ENCODE data around the gene CACNA1E. TPM values are rescaled to one million over a fixed set of nuclear protein-coding genes. Genes with fewer than 3 reads are reported as not detected.

CACNA1E gene
- polyA plus RNA-seq, 6 donors from 2014 or later = not detected

DNA sequence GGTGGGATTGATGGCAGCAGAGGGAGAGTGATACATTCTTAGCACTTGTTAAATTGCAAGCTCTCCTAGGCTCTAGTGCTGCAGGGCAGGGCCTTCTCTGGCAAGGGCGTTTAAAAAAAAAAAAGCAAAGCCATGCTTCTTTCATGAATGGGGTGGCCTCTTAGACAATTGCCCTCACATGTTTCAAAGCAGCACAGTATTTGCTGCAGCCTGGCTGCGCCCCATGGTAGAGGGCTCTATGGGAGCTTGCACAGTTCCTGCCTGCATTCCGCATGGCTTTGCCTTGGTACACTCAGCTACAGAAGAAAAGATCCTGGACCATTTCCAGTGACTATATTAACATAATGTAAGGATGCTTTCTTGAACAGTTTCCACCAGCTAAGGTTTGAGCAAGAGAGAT lies 311.0 kb downstream of the CACNA1E start:
- DNase-seq = no peak
- peaks cover 4 to 16% (median 6%) of the 10 kb centered on the region in 3 donors for H3K27me3 Mint-ChIP-seq
- peaks cover 0 to 8% (median 5%) of the 10 kb centered on the region in 7 donors for H3K9me3 Mint-ChIP-seq
- no peak overlapping the region for H3K27ac Mint-ChIP-seq
- H3K4me3 Mint-ChIP-seq = no peak overlapping the region
- H3K4me1 Mint-ChIP-seq = no peaks in the 10 kb centered on the region
- no peaks in the 10 kb centered on the region for H3K36me3 Mint-ChIP-seq
- no peak for ATAC-seq (ENCODE audit: low read depth in 2 of 2)

DNA sequence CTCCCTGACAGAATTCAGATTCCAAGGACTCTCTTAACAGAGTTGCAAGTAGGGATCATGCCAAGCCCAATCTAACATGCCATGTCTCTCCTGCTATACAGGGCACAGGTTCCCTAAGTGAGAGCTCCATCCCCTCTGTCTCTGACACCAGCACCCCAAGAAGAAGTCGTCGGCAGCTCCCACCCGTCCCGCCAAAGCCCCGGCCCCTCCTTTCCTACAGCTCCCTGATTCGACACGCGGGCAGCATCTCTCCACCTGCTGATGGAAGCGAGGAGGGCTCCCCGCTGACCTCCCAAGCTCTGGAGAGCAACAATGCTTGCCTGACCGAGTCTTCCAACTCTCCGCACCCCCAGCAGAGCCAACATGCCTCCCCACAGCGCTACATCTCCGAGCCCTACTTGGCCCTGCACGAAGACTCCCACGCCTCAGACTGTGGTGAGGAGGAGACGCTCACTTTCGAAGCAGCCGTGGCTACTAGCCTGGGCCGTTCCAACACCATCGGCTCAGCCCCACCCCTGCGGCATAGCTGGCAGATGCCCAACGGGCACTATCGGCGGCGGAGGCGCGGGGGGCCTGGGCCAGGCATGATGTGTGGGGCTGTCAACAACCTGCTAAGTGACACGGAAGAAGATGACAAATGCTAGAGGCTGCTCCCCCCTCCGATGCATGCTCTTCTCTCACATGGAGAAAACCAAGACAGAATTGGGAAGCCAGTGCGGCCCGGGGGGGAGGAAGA lies 315.0 kb downstream of the CACNA1E start:
- H3K27ac Mint-ChIP-seq = peak overlapping the region in 1 of 6 donors; percentile 6
- no peaks in the 10 kb centered on the region for H3K4me1 Mint-ChIP-seq
- peaks cover 0 to 8% (median 3%) of the 10 kb centered on the region in 7 donors for H3K9me3 Mint-ChIP-seq
- H3K27me3 Mint-ChIP-seq = peaks cover 4 to 24% (median 13%) of the 10 kb centered on the region in 3 donors
- DNase-seq = no peak
- ATAC-seq (ENCODE audit: low read depth in 2 of 2) = no peak
- no peak overlapping the region for H3K4me3 Mint-ChIP-seq
- no peaks in the 10 kb centered on the region for H3K36me3 Mint-ChIP-seq

DNA sequence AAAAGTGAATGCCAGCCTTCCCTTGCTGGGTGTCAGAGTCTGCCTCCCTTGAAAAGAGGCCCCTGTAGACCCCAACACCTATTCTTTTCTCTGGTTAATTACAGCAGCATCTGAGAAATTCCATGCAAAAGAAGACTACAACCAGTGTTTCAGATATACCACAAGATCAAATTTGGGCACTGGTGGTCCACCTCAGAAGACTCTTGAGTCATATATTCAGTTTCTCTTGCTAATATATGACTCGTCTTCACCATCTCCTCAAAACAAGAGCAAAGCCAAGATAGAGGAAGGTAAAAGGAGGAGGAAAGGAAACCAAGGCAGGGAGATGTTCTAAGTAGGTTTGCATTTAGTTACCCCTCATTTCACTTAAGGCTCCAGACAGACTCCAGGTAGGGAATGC lies 318.3 kb downstream of the CACNA1E start:
- no peaks in the 10 kb centered on the region for H3K4me1 Mint-ChIP-seq
- H3K27me3 Mint-ChIP-seq = peaks cover 0 to 30% (median 13%) of the 10 kb centered on the region in 3 donors
- peaks cover 0 to 3% (median 1%) of the 10 kb centered on the region in 7 donors for H3K9me3 Mint-ChIP-seq
- no peaks in the 10 kb centered on the region for H3K36me3 Mint-ChIP-seq
- H3K27ac Mint-ChIP-seq = no peak overlapping the region
- no peak overlapping the region for H3K4me3 Mint-ChIP-seq
- ATAC-seq (ENCODE audit: low read depth in 2 of 2) (no peak), DNase-seq (no peak)

DNA sequence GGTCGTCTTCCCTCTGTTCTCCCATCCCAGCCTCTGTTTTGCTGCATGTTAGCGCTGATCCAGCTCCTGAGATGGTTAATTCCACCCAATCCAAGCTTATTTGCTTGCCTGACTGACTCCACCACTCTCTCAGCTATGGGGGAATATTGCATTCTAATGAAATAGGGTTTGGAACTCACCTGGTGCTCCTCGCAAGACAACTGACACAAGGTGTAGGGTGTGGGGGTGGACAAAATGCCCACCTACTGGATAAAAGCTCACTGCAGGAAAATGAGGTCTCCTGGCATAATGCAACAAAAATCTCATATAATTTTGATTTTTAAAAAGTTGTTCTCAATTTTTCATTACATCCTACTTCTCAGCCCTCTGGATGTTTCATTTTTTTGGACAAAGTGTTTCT lies 319.1 kb downstream of the CACNA1E start:
- no peaks in the 10 kb centered on the region for H3K36me3 Mint-ChIP-seq
- peak overlapping the region in 1 of 6 donors; percentile 38 for H3K27ac Mint-ChIP-seq
- H3K4me3 Mint-ChIP-seq = no peak overlapping the region
- ATAC-seq (ENCODE audit: low read depth in 2 of 2) (no peak), DNase-seq (no peak)
- H3K27me3 Mint-ChIP-seq = peaks cover 0 to 30% (median 13%) of the 10 kb centered on the region in 3 donors
- H3K4me1 Mint-ChIP-seq = no peaks in the 10 kb centered on the region
- peaks cover 0 to 3% (median 1%) of the 10 kb centered on the region in 7 donors for H3K9me3 Mint-ChIP-seq

DNA sequence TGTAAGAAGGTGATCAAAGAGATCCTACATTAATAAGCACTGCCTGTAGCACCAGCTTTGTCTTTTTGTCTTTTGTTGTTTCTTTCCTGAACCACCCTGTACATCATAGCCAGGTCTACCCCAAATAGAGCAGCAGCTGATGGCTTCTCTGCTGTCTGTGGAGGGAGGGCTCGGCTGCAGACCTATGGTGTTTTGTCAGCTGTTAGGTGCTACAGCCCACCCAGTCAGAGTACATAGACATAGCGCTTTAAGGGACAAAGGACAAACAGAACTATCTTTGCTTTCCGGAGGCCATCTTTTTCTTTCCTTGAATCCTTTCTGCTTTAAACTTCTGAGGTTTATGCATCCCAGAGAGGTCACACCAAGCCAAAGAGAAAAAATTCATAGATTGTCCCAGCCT lies 320.1 kb downstream of the CACNA1E start:
- peaks cover 0 to 23% (median 10%) of the 10 kb centered on the region in 3 donors for H3K27me3 Mint-ChIP-seq

DNA sequence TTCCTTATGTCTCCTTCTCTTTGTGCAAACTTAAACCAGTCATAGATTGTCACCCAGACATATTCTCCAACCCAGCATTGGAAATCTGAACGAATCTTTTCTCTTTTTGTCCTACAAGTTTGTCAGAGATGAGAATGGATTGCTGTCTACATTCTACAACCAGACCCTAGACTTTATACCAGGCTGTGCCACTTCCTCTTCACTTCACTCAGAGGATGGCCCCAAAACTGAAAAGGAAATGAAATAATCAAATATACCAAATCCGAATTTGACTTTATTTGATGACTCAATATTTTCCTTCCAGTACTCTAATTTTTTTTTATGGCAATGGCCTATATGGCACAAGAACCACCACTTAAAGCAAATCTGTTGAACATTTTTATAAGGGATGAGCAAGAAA lies 321.7 kb downstream of the CACNA1E start:
- Mint-ChIP-seq H3K27ac (no peak overlapping the region), H3K4me1 (no peaks in the 10 kb centered on the region), H3K4me3 (no peak overlapping the region), H3K9me3 (no peaks in the 10 kb centered on the region), H3K36me3 (no peaks in the 10 kb centered on the region), H3K27me3 (peaks cover 0 to 14% (median 7%) of the 10 kb centered on the region in 3 donors)
- no peak for DNase-seq
- ATAC-seq (ENCODE audit: low read depth in 2 of 2) = no peak

More for the DNA sequence above, 320.1 kb downstream of the CACNA1E start:
- no peak for ATAC-seq (ENCODE audit: low read depth in 2 of 2)
- Mint-ChIP-seq H3K36me3 (no peaks in the 10 kb centered on the region), H3K9me3 (peaks cover 0 to 1% (median 0%) of the 10 kb centered on the region in 7 donors), H3K27ac (no peak overlapping the region), H3K4me1 (no peaks in the 10 kb centered on the region), H3K4me3 (no peak overlapping the region)
- DNase-seq = no peak

DNA sequence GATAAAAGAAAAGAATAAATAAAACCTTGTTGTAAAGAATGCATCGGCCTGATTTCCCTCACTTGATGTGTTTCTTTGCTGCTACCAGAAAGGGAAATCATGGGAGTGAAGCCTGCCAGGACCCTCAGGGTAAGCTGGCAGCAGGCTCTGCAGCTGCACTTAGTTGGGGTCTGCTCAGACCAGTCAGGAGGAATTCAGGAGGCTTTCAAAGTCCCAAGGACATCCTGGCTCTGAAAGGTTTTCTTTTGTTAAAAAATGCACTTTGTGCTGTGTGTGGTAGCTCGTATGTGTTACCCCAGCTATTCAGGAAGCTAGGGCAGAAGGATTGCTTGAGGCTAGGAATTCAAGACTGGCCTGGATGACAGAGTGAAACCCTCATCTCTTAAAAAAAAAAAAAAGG lies 323.4 kb downstream of the CACNA1E start:
- H3K9me3 Mint-ChIP-seq = peaks cover 0 to 1% (median 0%) of the 10 kb centered on the region in 7 donors
- no peak overlapping the region for H3K27ac Mint-ChIP-seq

DNA sequence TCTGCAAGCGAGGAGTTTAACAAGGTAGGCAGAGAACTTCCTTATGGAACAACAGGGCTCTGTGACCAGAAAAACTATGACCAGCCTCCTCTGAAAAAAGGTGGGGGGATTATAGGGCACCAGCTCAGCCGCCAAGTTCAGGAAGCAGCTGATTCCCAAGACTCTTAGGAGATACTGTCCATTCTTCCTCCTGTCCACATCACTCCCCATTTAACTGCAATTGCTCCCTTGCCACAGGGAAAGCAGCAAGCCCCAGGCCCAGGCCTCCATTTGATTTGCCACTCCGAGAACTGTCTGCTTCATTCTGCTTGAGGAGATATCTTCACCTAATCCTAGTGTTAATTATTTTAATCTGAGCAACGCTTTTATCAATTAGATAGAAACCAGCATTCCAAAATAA lies 323.9 kb downstream of the CACNA1E start:
- Mint-ChIP-seq H3K36me3 (no peaks in the 10 kb centered on the region), H3K4me3 (no peak overlapping the region)
- ATAC-seq (ENCODE audit: low read depth in 2 of 2) = no peak

More for the DNA sequence above, 323.4 kb downstream of the CACNA1E start:
- no peak overlapping the region for H3K4me3 Mint-ChIP-seq
- no peaks in the 10 kb centered on the region for H3K36me3 Mint-ChIP-seq
- ATAC-seq (ENCODE audit: low read depth in 2 of 2) (no peak), DNase-seq (no peak)
- H3K27me3 Mint-ChIP-seq = peaks cover 0 to 14% (median 7%) of the 10 kb centered on the region in 3 donors
- H3K4me1 Mint-ChIP-seq = no peaks in the 10 kb centered on the region

DNA sequence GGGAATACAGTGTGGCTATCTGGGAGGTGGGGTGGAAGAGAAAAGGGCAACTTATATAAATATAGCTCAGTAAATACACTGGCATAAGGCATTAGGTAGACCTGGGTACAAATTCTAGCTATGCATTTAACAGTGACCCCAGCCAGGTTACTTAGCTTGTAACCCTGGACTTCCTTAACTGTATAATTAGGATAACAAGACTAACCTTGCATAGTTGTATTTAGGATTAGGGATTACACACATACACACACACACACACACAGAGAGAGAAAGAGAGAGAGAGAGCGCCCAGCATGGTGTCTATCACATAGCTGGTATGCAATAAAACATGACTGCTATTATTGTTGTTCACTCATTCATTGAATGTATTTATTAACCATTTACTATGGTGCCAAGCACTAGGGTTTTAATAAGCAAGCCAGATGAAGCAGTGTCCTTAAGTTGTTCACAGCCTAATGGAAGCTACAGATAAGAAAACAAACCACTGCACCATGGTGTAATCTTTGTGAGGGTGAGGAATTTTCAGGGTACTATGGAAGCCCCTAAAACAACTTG lies 326.8 kb downstream of the CACNA1E start:
- H3K4me1 Mint-ChIP-seq = no peaks in the 10 kb centered on the region

More for the DNA sequence above, 323.9 kb downstream of the CACNA1E start:
- DNase-seq = no peak
- Mint-ChIP-seq H3K27me3 (peaks cover 0 to 11% (median 3%) of the 10 kb centered on the region in 3 donors), H3K9me3 (peaks cover 0 to 4% (median 0%) of the 10 kb centered on the region in 7 donors), H3K27ac (no peak overlapping the region), H3K4me1 (no peaks in the 10 kb centered on the region)

DNA sequence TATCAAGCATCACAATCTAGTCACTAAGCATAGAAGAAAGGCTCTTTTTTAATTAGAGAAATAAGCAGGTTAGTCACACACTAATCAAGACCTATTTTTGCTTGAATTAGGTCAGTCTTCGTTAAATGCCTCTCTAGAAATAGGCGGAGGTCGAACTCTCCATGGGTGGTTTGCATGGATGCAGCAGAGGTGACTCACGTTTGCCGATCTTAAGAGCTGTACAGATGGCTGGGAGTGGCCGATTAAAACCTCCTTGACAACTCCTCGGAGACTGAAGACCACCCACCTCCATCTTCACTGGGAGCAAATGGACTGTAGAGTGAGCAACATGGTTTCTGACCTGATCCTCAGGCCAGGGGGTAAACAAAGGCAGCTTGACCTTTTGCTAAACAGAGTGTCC lies 328.9 kb downstream of the CACNA1E start:
- Mint-ChIP-seq H3K36me3 (no peaks in the 10 kb centered on the region), H3K4me1 (no peaks in the 10 kb centered on the region), H3K27ac (no peak overlapping the region), H3K4me3 (no peak overlapping the region), H3K9me3 (peaks cover 0 to 12% (median 0%) of the 10 kb centered on the region in 7 donors), H3K27me3 (peaks cover 0 to 6% (median 0%) of the 10 kb centered on the region in 3 donors)
- ATAC-seq (ENCODE audit: low read depth in 2 of 2) (no peak), DNase-seq (no peak)

More for the DNA sequence above, 326.8 kb downstream of the CACNA1E start:
- Mint-ChIP-seq H3K27ac (no peak overlapping the region), H3K36me3 (no peaks in the 10 kb centered on the region), H3K4me3 (no peak overlapping the region), H3K9me3 (peaks cover 0 to 12% (median 0%) of the 10 kb centered on the region in 7 donors), H3K27me3 (peaks cover 0 to 6% (median 0%) of the 10 kb centered on the region in 3 donors)
- no peak for DNase-seq
- ATAC-seq (ENCODE audit: low read depth in 2 of 2) = no peak

DNA sequence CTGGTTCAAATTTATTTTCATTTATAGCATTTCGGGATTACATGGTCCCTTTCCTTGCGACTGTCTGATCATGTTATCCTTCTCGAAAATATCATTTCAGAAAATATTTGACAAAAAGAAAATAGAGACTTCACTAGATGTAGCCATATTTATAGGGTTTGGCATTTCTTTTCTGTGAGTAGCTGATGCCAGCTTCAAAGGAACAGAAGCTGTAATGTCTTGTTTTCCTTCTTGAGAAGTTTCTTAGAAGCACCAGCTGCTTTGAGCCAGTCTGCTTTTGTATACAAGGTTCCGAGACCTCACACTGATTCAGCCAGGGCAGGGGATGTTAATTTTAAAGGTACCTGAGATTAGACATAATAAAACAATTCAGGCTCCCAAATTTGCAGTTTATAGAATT lies 329.9 kb downstream of the CACNA1E start:
- Mint-ChIP-seq H3K4me1 (no peaks in the 10 kb centered on the region), H3K4me3 (no peak overlapping the region), H3K36me3 (no peaks in the 10 kb centered on the region), H3K27ac (no peak overlapping the region), H3K9me3 (peaks cover 0 to 12% (median 0%) of the 10 kb centered on the region in 7 donors), H3K27me3 (peaks cover 0 to 6% (median 0%) of the 10 kb centered on the region in 3 donors)
- DNase-seq = no peak
- ATAC-seq (ENCODE audit: low read depth in 2 of 2) = no peak

DNA sequence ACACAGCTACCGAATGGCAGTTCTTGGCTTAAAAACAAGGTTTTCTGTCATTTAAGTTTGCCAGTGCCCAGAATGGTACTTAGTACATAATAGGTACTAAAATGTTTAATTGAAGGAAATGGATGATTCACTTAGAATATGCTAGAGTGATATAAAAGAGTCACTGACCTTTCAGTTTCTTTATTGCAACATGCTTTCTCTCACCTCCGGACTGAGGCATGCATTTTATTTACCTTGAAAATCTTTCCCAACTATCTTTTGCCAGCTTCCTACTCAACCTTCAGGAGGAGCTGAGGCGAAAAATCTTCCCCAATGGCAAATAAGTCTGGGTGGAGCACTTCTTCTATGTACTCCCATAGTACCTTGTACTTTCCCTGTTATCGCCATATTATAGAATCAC lies 333.3 kb downstream of the CACNA1E start:
- Mint-ChIP-seq H3K36me3 (no peaks in the 10 kb centered on the region), H3K27me3 (peaks cover under 1 to 11% (median 7%) of the 10 kb centered on the region in 3 donors), H3K27ac (no peak overlapping the region), H3K4me3 (no peak overlapping the region), H3K4me1 (no peaks in the 10 kb centered on the region), H3K9me3 (peaks cover 0 to 12% (median 0%) of the 10 kb centered on the region in 7 donors)
- ATAC-seq (ENCODE audit: low read depth in 2 of 2) (no peak), DNase-seq (no peak)

DNA sequence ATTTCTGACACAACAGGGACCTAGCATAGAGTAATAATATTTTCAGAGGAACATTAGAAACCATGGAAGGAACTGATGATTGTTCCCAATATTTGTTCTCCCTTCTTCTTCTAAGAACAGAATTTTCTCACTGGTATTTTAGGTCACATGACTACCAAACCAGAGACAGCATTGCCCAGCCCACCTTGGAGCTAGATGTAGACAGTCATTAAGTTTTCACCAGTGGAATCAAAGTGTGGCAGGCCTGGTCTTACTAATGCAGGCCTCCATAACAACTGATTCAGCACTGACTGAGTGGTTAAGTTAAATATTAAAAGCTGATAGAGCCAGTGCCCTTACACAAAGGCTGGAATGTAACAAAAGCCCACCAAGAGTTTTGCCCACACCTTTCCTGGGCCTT lies 333.8 kb downstream of the CACNA1E start:
- Mint-ChIP-seq H3K9me3 (peaks cover 0 to 12% (median 0%) of the 10 kb centered on the region in 7 donors), H3K4me1 (no peaks in the 10 kb centered on the region), H3K27ac (no peak overlapping the region), H3K36me3 (no peaks in the 10 kb centered on the region), H3K27me3 (peaks cover 5 to 13% (median 7%) of the 10 kb centered on the region in 3 donors), H3K4me3 (no peak overlapping the region)
- no peak for DNase-seq
- no peak for ATAC-seq (ENCODE audit: low read depth in 2 of 2)

DNA sequence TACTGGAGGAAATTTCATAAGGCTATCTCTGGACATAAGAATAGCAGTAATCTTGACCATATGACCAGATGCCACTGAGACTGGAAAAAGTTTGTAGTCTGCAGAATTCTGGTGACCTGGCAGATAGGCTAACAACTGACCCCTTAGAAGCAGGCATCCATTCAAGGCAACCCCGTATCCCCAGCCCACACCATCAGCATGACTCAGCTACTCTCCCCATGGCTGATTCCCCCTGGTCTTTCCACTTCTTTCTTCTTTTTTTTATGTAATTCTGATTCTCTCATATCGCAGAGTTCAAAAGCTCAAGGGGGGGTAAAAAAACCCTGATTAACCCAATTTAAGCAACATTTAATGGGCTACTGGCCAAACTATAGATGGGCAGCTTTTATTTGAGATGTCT lies 335.1 kb downstream of the CACNA1E start:
- no peak overlapping the region for H3K4me3 Mint-ChIP-seq
- H3K27ac Mint-ChIP-seq = no peak overlapping the region
- no peak for ATAC-seq (ENCODE audit: low read depth in 2 of 2)
- H3K4me1 Mint-ChIP-seq = no peaks in the 10 kb centered on the region
- DNase-seq = no peak
- peaks cover 0 to 4% of the 10 kb centered on the region in 2 donors for H3K36me3 Mint-ChIP-seq
- H3K27me3 Mint-ChIP-seq = peaks cover 11 to 13% (median 13%) of the 10 kb centered on the region in 3 donors
- peaks cover 0 to 12% (median 2%) of the 10 kb centered on the region in 7 donors for H3K9me3 Mint-ChIP-seq

Measured in naive B cell (primary cell).